GM13976 (cell line): Measurements from ENCODE around the gene CAPN14.
"Not testable (repeated sequence)": the region's sequence is repeated elsewhere in the genome, so short reads cannot be mapped to it uniquely, and the experiment has no call there.

Experiments
- DNase-seq: peaks from one replicate; pipeline ENCODE4 v3.0.0; 2012; ENCODE audit warnings: low spot score
- in situ Hi-C: fragments of 300-500 bp; cut with MboI; formaldehyde crosslinking; loops from one replicate; pipeline ENCODE4 v1.12.0; 2022; ENCODE audit warnings: low sequenced_read_pairs, mixed read lengths, inconsistent platforms; ENCODE audit not compliant: unreplicated experiment
- TF ChIP-seq, protein P1 (sequence below): IDR thresholded peaks from 2 replicates; pipeline ENCODE4 v1.5.1; 2012; ENCODE audit warnings: borderline replicate concordance, mild to moderate bottlenecking; ENCODE audit not compliant: insufficient read depth; ENCODE audit errors: extremely low read depth, missing control alignments, control extremely low read depth

Gene CAPN14

DNA sequence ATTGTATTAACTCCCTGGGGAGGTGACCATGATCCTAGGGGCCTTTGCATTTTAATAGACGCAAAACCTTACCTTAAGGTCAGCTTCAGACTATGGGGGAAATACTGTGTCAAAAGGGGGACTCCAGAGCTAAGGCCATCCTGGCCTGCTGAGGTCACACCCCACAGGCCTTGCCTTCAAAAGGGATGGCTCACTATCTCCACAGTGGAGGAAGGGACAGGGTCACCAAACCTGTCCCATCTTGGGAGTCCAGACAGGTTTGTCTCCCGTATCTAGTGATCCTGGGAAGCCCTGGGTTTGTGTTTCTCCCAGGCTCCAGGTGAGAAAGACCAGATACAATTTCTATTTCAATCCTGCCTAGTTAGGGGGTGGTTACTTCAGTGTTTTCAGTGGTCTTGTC, 24.9 kb downstream of the CAPN14 start:
- TF ChIP-seq, protein P1, sequence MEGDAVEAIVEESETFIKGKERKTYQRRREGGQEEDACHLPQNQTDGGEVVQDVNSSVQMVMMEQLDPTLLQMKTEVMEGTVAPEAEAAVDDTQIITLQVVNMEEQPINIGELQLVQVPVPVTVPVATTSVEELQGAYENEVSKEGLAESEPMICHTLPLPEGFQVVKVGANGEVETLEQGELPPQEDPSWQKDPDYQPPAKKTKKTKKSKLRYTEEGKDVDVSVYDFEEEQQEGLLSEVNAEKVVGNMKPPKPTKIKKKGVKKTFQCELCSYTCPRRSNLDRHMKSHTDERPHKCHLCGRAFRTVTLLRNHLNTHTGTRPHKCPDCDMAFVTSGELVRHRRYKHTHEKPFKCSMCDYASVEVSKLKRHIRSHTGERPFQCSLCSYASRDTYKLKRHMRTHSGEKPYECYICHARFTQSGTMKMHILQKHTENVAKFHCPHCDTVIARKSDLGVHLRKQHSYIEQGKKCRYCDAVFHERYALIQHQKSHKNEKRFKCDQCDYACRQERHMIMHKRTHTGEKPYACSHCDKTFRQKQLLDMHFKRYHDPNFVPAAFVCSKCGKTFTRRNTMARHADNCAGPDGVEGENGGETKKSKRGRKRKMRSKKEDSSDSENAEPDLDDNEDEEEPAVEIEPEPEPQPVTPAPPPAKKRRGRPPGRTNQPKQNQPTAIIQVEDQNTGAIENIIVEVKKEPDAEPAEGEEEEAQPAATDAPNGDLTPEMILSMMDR: no peak
- in situ Hi-C loops: no loop called here
- DNase-seq: no peak

DNA sequence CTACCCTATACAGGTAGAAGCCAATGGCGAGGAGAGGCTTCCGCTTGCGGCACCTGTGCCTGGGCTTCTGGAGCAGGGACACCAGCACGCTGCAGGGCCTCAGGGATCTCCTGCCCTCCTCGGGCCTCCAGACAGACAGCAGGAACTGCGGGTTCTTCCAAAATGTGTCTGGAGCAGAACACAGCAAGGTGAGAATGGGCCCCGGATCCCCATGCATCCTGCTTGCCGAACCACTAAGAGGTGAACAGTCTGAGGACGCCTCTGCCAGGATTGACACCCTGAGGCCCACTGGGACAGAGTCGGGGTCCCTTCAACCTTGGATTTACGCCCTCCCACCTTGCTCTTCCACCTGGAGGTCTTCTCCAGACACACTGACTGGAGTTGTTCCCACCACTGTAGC, 25.4 kb downstream of the CAPN14 start:
- TF ChIP-seq, protein P1: no peak
- in situ Hi-C loops: no loop called here
- no peak for DNase-seq

DNA sequence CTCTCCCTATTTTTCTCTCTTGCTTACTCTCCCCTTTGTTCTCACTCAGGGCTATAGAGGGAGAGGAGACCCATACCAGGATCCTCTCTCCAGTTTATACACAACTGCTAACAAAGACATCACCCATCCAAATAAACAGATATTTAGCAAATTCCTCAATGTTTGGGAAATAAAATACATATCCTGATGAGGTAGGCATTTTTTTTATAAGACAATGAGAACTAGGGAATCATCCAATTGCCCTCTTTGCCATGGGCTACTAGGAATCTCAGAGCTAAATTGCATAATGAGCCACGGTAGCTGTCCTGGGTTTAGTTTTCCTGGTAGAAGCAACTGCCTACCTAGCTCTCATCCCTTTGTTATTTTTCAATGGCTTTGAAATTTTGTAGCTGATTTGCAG, 27.1 kb downstream of the CAPN14 start:
- in situ Hi-C loops: no loop called here
- TF ChIP-seq, protein P1: no peak
- no peak for DNase-seq

DNA sequence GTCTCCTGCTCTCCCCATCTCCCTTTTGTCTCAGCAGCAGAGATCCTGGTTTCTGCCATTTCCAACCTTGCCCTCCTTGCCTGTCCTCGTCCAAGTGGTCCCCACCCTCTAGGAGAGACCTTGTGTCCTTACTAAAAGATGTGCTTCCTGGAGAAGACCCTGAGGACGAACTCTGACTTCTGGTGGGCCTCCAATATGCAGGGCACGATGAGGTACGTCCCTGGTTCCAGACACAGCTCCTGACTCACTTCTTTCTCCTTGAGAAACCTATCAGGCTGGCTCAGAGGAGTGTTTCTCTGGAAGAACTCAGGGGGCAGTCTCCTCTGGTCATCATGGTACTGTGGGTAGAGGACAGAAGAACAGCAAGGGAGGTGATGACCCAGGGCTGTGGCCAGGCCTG, 28.2 kb downstream of the CAPN14 start:
- in situ Hi-C loops: no loop called here
- TF ChIP-seq, protein P1: no peak
- no peak for DNase-seq

DNA sequence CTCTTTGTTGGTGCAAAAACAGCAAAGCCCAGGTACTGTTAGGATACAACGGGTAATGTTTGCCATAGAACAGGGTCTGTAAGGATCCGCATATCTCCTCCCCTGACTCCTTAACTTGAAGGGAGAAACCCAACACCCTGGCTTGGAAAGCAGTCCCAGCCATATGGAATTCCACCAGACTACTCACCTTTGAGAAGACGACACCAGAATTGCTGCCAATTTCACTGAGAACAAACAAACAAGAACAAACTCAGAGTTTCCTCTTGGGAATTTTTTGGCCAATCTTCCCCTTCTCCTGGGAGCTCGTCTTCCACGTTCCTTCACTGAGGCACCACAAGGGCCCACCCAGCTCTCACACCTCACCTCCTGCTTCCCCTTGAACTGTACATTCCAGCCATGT, 29.2 kb downstream of the CAPN14 start:
- in situ Hi-C loops: no loop called here
- TF ChIP-seq, protein P1: no peak
- DNase-seq: no peak

DNA sequence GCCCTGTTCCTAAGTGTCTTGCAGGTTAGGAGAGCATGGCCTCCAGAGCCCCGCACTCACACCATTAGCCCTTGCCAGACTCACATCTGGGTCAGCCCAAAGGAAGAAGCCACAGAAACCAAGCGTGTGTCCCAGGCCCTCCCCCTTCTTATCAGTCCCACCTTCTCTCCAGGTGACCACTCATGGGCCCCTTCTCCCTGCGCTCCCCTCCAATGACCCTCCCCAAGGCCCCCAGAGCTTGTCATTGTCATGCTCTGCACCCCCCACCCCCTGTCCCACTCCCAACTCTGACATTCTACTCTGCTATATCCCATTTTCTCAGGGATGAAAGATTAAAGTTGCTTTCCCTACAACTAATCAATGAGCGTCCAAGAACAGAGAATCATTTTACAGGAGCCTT, 30.1 kb downstream of the CAPN14 start:
- in situ Hi-C loops: no loop called here
- DNase-seq: no peak
- TF ChIP-seq, protein P1: no peak

DNA sequence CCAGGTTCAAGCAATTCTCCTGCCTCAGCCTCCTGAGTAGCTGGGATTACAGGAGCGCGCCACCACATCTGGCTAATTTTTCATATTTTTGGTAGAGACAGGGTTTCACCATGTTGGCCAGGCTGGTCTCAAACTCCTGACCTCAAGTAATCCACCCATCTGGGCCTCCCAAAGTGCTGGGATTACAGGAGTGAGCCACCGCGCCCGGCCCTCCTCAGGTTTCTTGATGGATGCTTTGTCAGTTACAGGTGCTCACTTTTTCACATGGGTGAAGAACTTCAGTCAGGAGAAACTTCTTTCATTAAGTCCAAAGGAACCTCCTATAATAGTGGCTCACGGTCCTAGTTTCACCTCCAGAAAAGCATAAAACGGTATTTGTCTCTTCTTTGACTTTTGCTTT, 33.3 kb downstream of the CAPN14 start:
- in situ Hi-C loops, DNase-seq: not testable (repeated sequence)
